BLaER1 (cell line): ENCODE results near the gene COPZ1.
"Not testable (repeated sequence)": the region's sequence is repeated elsewhere in the genome, so short reads cannot be mapped to it uniquely, and the experiment has no call there.

Experiments
- H3K27ac ChIP-seq: shearing (Covaris generic); formaldehyde crosslinking; 2 replicates; pipeline ENCODE4 v1.8.1; 2022
- H3K27me3 ChIP-seq: shearing (Covaris generic); formaldehyde crosslinking; 2 replicates; pipeline ENCODE4 v1.8.1; 2022
- H3K36me3 ChIP-seq: shearing (Covaris generic); formaldehyde crosslinking; 2 replicates; pipeline ENCODE4 v1.8.1; 2022
- H3K4me1 ChIP-seq: shearing (Covaris generic); formaldehyde crosslinking; 2 replicates; pipeline ENCODE4 v1.8.1; 2022
- H3K4me2 ChIP-seq: shearing (Covaris generic); formaldehyde crosslinking; 2 replicates; pipeline ENCODE4 v1.8.1; 2022
- H3K4me3 ChIP-seq: shearing (Covaris generic); formaldehyde crosslinking; 2 replicates; pipeline ENCODE4 v1.8.1; 2022
- H3K9ac ChIP-seq: shearing (Covaris generic); formaldehyde crosslinking; 2 replicates; pipeline ENCODE4 v1.8.1; 2022
- H3K9me3 ChIP-seq: shearing (Covaris generic); formaldehyde crosslinking; 2 replicates; pipeline ENCODE4 v1.8.1; 2022
- H4K20me1 ChIP-seq: shearing (Covaris generic); formaldehyde crosslinking; 2 replicates; pipeline ENCODE4 v1.8.1; 2022
- Cebpa-rat ChIP-seq: shearing (Covaris generic); IDR thresholded peaks from 2 replicates; pipeline ENCODE4 v1.8.1; 2022

Gene COPZ1

GRCh38 chr12:54303640-54304039 is 21.3 kb upstream of the COPZ1 start:
- H3K4me2 ChIP-seq: peak overlapping the region; percentile 95
- H3K4me1 ChIP-seq: peaks cover 96% of the 10 kb centered on the region
- no peaks in the 10 kb centered on the region for H3K27me3 ChIP-seq
- no peaks in the 10 kb centered on the region for H4K20me1 ChIP-seq
- no peaks in the 10 kb centered on the region for H3K36me3 ChIP-seq
- H3K9ac ChIP-seq: peak overlapping the region; percentile 64
- H3K27ac ChIP-seq: peak overlapping the region; percentile 78
- no peak for TF ChIP-seq Cebpa-rat
- H3K4me3 ChIP-seq: peak overlapping the region; percentile 17; the same call in 1 of the 2 replicates
- no peaks in the 10 kb centered on the region for H3K9me3 ChIP-seq

- Histone ChIP-seq H3K4me1 (peaks cover 91% of the 10 kb centered on the region), H3K9me3 (no peaks in the 10 kb centered on the region), H3K4me3 (peak overlapping the region; percentile 58), H3K9ac (peak overlapping the region; percentile 87), H3K27ac (peak overlapping the region; percentile 97), H3K4me2 (peak overlapping the region; percentile 95), H4K20me1 (no peaks in the 10 kb centered on the region), H3K27me3 (no peaks in the 10 kb centered on the region), H3K36me3 (no peaks in the 10 kb centered on the region)
- TF ChIP-seq Cebpa-rat: peak; percentile 100
Observed at GRCh38 chr12:54304187-54304810, 20.6 kb upstream of the COPZ1 start.

- TF ChIP-seq Cebpa-rat: no peak
- H3K9ac ChIP-seq: no peak overlapping the region
- H3K4me3 ChIP-seq: no peak overlapping the region
- no peaks in the 10 kb centered on the region for H4K20me1 ChIP-seq
- H3K36me3 ChIP-seq: no peaks in the 10 kb centered on the region
- peak overlapping the region; percentile 57 for H3K27ac ChIP-seq
- H3K9me3 ChIP-seq: no peaks in the 10 kb centered on the region
- H3K27me3 ChIP-seq: no peaks in the 10 kb centered on the region
- H3K4me2 ChIP-seq: peak overlapping the region; percentile 95
- peaks cover 63% of the 10 kb centered on the region for H3K4me1 ChIP-seq
Observed at GRCh38 chr12:54306925-54307741, 17.8 kb upstream of the COPZ1 start.

- H3K4me1 ChIP-seq: peaks cover 25% of the 10 kb centered on the region
- H3K27ac ChIP-seq: no peak overlapping the region
- H3K9ac ChIP-seq: no peak overlapping the region
- H3K27me3 ChIP-seq: no peaks in the 10 kb centered on the region
- H4K20me1 ChIP-seq: no peaks in the 10 kb centered on the region
- no peak for TF ChIP-seq Cebpa-rat
- H3K4me3 ChIP-seq: no peak overlapping the region
- H3K4me2 ChIP-seq: no peak overlapping the region
- H3K36me3 ChIP-seq: no peaks in the 10 kb centered on the region
- H3K9me3 ChIP-seq: no peaks in the 10 kb centered on the region
Observed at GRCh38 chr12:54311051-54311450, 13.9 kb upstream of the COPZ1 start.

- H3K27ac ChIP-seq, H3K4me2 ChIP-seq: not testable (repeated sequence)
Observed at GRCh38 chr12:54312309-54312708, 12.6 kb upstream of the COPZ1 start.

GRCh38 chr12:54321363-54321762 is 3.6 kb upstream of the COPZ1 start:
- H3K27me3 ChIP-seq: no peaks in the 10 kb centered on the region
- H3K4me1 ChIP-seq: peaks cover 23% of the 10 kb centered on the region

More at GRCh38 chr12:54312309-54312708, 12.6 kb upstream of the COPZ1 start:
- not testable (repeated sequence) for H3K9ac ChIP-seq, H4K20me1 ChIP-seq, H3K4me3 ChIP-seq, H3K36me3 ChIP-seq, H3K9me3 ChIP-seq, H3K27me3 ChIP-seq
- H3K4me1 ChIP-seq: peaks cover 12% of the 10 kb centered on the region

GRCh38 chr12:54325442-54326109 is 645 bp downstream of the COPZ1 start:
- Histone ChIP-seq H3K4me3 (peak overlapping the region; percentile 90), H3K9ac (peak overlapping the region; percentile 95)

More at GRCh38 chr12:54321363-54321762, 3.6 kb upstream of the COPZ1 start:
- no peak overlapping the region for H3K27ac ChIP-seq
- no peaks in the 10 kb centered on the region for H3K36me3 ChIP-seq
- H4K20me1 ChIP-seq: no peaks in the 10 kb centered on the region
- no peak overlapping the region for H3K4me3 ChIP-seq
- TF ChIP-seq Cebpa-rat: no peak
- no peak overlapping the region for H3K4me2 ChIP-seq
- H3K9me3 ChIP-seq: no peaks in the 10 kb centered on the region
- H3K9ac ChIP-seq: no peak overlapping the region

GRCh38 chr12:54328595-54329337 is 3.8 kb downstream of the COPZ1 start:
- Histone ChIP-seq H3K9ac (peak overlapping the region; percentile 30; the same call in 1 of the 2 replicates), H3K4me2 (no peak overlapping the region), H3K9me3 (no peaks in the 10 kb centered on the region), H3K4me3 (no peak overlapping the region), H3K27ac (no peak overlapping the region), H3K27me3 (no peaks in the 10 kb centered on the region), H3K36me3 (peaks cover 43% of the 10 kb centered on the region), H4K20me1 (peaks cover 13% of the 10 kb centered on the region; the same call in 1 of the 2 replicates), H3K4me1 (peaks cover 36% of the 10 kb centered on the region)
- no peak for TF ChIP-seq Cebpa-rat

More at GRCh38 chr12:54325442-54326109, 645 bp downstream of the COPZ1 start:
- peaks cover 42% of the 10 kb centered on the region for H3K4me1 ChIP-seq
- H4K20me1 ChIP-seq: peaks cover 10% of the 10 kb centered on the region; the same call in 1 of the 2 replicates
- not testable (repeated sequence) for H3K27me3 ChIP-seq, H3K9me3 ChIP-seq
- peaks cover 24% of the 10 kb centered on the region for H3K36me3 ChIP-seq
- H3K27ac ChIP-seq: peak overlapping the region; percentile 87
- peak overlapping the region; percentile 80 for H3K4me2 ChIP-seq

GRCh38 chr12:54329759-54330158 is 4.8 kb downstream of the COPZ1 start:
- no peak overlapping the region for H3K27ac ChIP-seq

More at GRCh38 chr12:54329759-54330158, 4.8 kb downstream of the COPZ1 start:
- no peak overlapping the region for H3K4me3 ChIP-seq
- no peak for TF ChIP-seq Cebpa-rat
- no peaks in the 10 kb centered on the region for H3K27me3 ChIP-seq
- H3K9me3 ChIP-seq: no peaks in the 10 kb centered on the region
- no peak overlapping the region for H3K4me2 ChIP-seq
- H4K20me1 ChIP-seq: peaks cover 13% of the 10 kb centered on the region; the same call in 1 of the 2 replicates
- H3K36me3 ChIP-seq: peaks cover 45% of the 10 kb centered on the region
- H3K4me1 ChIP-seq: peaks cover 35% of the 10 kb centered on the region
- H3K9ac ChIP-seq: no peak overlapping the region
